A375 (cell line): Measurements from ENCODE around the gene RNU1-1. TPM values are rescaled to one million over a fixed set of nuclear protein-coding genes. Genes with fewer than 3 reads are reported as not detected.

Experiments used
- small RNA-seq: library from RNA; depleted of rRNA; stranded (forward); fragments of <200 nt; gene quantifications from one replicate; pipeline ENCODE3, GENCODE V24; 2014
- total RNA-seq: library from RNA; depleted of rRNA; stranded (reverse); fragments of >200 nt; shearing (Covaris generic); gene quantifications from 2 replicates; pipeline ENCODE4 v1.2.3, GENCODE V29; 2014; rRNA removed

RNU1-1 gene
- total RNA-seq: under 0.01 TPM in 2 replicates

GRCh38 chr1:16514107-16515055 lies at the start of gene RNU1-1:
RNU1-1 (minus strand) TSS chr1:16514285.

Small RNAs within 50 kb of the gene (small RNA-seq; reads per million reads assigned to genes)
- gene RNU1-1: not detected
- gene RNU1-6P: not detected

Other genes with a start within 250 kb of the RNU1-1 start
- gene FBXO42, start 161.8 kb downstream of the RNU1-1 start, total RNA-seq: 6.3 and 15.6 TPM in 2 replicates
- 90.1 and 91.1 TPM in 2 replicates for gene SZRD1, start 147.0 kb downstream of the RNU1-1 start, total RNA-seq
- gene SPATA21, start 76.9 kb downstream of the RNU1-1 start, total RNA-seq: not detected in 2 replicates
- 48.8 and 53.9 TPM in 2 replicates for gene NECAP2, start 73.6 kb downstream of the RNU1-1 start, total RNA-seq
- 14.9 and 15.4 TPM in 2 replicates for gene NBPF1, start 99.3 kb upstream of the RNU1-1 start, total RNA-seq
- under 0.01 TPM in 2 replicates for gene RNU1-3, start 152.7 kb upstream of the RNU1-1 start, total RNA-seq
- under 0.01 TPM in 2 replicates for gene RNU1-4, start 226.2 kb upstream of the RNU1-1 start, total RNA-seq